ENCODE data around the gene WBP1.

- TF ChIP-seq CTCF (IDR thresholded peaks at IDR 0.05) (no peak), POLR2AphosphoS5 (IDR thresholded peaks at IDR 0.05) (no peak)
Measured at GRCh38 chr2:74499267-74499939, 41.2 kb downstream of the WBP1 start, which contains the start of gene LBX2.
